MM.1S (cell line): ENCODE results near the gene DUSP3.

Experiments
- DNase-seq: peaks from one replicate; pipeline ENCODE4 v3.0.0-alpha.2; 2015
- H2AFZ ChIP-seq: fragments of 300-600 bp; sonication (generic); 2 replicates; pipeline ENCODE4 v1.6.0; 2016; ENCODE audit warnings: antibody characterized with exemption, low read length
- H3F3A ChIP-seq: fragments of 300-600 bp; sonication (generic); 2 replicates; pipeline ENCODE4 v1.6.1; 2016; ENCODE audit warnings: mild to moderate bottlenecking, antibody characterized with exemption, low read length, moderate library complexity, mixed read lengths; ENCODE audit not compliant: insufficient read depth
- H3K27ac ChIP-seq: fragments of 300-600 bp; sonication (generic); 2 replicates; pipeline ENCODE4 v1.5.1; 2016; ENCODE audit warnings: mild to moderate bottlenecking, low read length
- H3K27me3 ChIP-seq: fragments of 300-600 bp; sonication (generic); replicated peaks from 2 replicates; pipeline ENCODE4 v1.6.0; 2016; ENCODE audit warnings: low read length; ENCODE audit not compliant: insufficient read depth
- H3K36me3 ChIP-seq: fragments of 300-600 bp; sonication (generic); replicated peaks from 2 replicates; pipeline ENCODE4 v1.6.1; 2016; ENCODE audit warnings: mild to moderate bottlenecking, low read length, mixed read lengths; ENCODE audit not compliant: insufficient read depth
- H3K4me1 ChIP-seq: fragments of 300-600 bp; sonication (generic); 2 replicates; pipeline ENCODE4 v1.6.1; 2016; ENCODE audit warnings: low read length, mixed read lengths
- H3K4me2 ChIP-seq: fragments of 300-600 bp; sonication (generic); 2 replicates; pipeline ENCODE4 v1.6.0; 2016; ENCODE audit warnings: low read depth, low read length
- H3K4me3 ChIP-seq: fragments of 300-600 bp; sonication (generic); 2 replicates; pipeline ENCODE4 v1.5.1; 2016; ENCODE audit warnings: low read length, mixed read lengths
- H3K79me2 ChIP-seq: fragments of 300-600 bp; sonication (generic); 2 replicates; pipeline ENCODE4 v1.6.1; 2016; ENCODE audit warnings: mixed run types, low read length, mixed read lengths
- H3K9ac ChIP-seq: fragments of 300-600 bp; sonication (generic); 2 replicates; pipeline ENCODE4 v1.6.1; 2016; ENCODE audit warnings: low read length, mixed read lengths
- H3K9me2 ChIP-seq: fragments of 300-600 bp; sonication (generic); replicated peaks from 2 replicates; pipeline ENCODE4 v1.6.1; 2016; ENCODE audit warnings: mild to moderate bottlenecking, low read length, mixed read lengths; ENCODE audit not compliant: insufficient read depth
- H3K9me3 ChIP-seq: fragments of 300-600 bp; sonication (generic); replicated peaks from 2 replicates; pipeline ENCODE4 v1.6.1; 2016; ENCODE audit warnings: mild to moderate bottlenecking, low read length, mixed read lengths; ENCODE audit not compliant: insufficient read depth
- H4K20me1 ChIP-seq: fragments of 300-600 bp; sonication (generic); 2 replicates; pipeline ENCODE4 v1.6.1; 2016; ENCODE audit warnings: mild to moderate bottlenecking, low read length, moderate library complexity, mixed read lengths; ENCODE audit not compliant: insufficient read depth
- EZH2 ChIP-seq: fragments of 300-600 bp; sonication (generic); optimal IDR thresholded peaks from 2 replicates; pipeline ENCODE3; 2017; ENCODE audit warnings: low read depth, mild to moderate bottlenecking, antibody characterized with exemption, low read length, mixed read lengths
- EZH2phosphoT487 ChIP-seq: fragments of 300-600 bp; sonication (generic); IDR thresholded peaks from 2 replicates; pipeline ENCODE4 v1.6.1; 2018; ENCODE audit warnings: antibody characterized with exemption, low read length
- TF ChIP-seq, protein P1 (sequence below): fragments of 300-600 bp; sonication (generic); IDR thresholded peaks from 2 replicates; pipeline ENCODE4 v1.5.1; 2016; ENCODE audit warnings: antibody characterized with exemption, low read length, mixed read lengths

Gene DUSP3

DNA sequence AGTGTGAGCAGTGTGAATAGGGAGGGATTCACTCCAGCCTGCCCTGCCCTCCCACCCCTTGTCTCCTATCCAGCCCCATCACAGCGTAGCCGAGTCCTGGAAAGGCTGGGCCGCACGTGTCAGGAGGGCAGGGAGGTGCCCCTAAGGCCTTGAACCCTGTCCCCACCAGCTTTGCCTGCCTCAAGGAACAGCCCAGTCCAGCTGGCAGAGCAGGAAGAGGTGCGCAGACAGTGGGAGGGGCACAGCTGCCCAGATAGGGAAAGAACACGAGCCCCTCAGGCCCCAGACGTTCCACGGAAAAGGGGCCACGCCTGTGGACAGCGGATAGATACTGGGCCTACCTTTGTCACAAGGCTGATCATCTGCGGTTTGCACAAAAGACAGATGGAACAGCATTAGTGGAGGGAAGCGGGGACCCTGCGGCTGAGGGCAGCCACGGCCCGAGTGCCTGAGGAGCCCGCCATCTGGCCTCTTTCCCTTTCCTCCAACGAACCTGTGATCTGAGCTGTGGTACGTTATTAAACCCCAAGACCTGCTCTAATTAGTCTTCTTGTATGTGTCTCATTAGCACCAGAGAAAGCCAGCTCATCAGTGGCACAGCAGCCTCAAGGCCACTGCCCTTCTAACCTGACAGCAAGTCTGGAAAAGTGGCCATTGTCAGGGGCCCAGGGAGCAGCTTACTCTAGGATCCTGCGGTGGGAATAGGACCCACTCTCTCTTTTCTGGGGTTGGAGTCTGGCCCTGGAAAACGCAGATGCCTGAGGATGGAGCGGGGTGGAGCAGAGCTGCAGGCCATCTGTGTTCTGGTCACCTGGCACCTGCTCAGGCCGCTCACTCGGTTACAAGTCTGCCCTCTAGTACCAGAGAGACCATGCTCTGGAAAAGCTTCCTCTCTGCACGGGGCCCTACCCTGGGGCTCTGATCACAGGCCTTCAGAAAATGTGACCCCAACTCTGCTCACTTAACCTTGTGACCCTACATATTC is 37.9 kb upstream of the DUSP3 start:
- Histone ChIP-seq H3K4me2 (no peak overlapping the region), H3K4me3 (no peak overlapping the region), H3K27ac (no peak overlapping the region), H3K36me3 (no peaks in the 10 kb centered on the region), H3F3A (no peaks in the 10 kb centered on the region), H4K20me1 (no peaks in the 10 kb centered on the region), H3K79me2 (no peaks in the 10 kb centered on the region), H3K4me1 (no peaks in the 10 kb centered on the region), H2AFZ (no peak overlapping the region), H3K9ac (no peak overlapping the region), H3K9me3 (no peaks in the 10 kb centered on the region), H3K27me3 (peaks cover 23% of the 10 kb centered on the region), H3K9me2 (no peaks in the 10 kb centered on the region)
- DNase-seq = no peak
- TF ChIP-seq EZH2 (no peak), EZH2phosphoT487 (no peak)
- TF ChIP-seq, protein P1, sequence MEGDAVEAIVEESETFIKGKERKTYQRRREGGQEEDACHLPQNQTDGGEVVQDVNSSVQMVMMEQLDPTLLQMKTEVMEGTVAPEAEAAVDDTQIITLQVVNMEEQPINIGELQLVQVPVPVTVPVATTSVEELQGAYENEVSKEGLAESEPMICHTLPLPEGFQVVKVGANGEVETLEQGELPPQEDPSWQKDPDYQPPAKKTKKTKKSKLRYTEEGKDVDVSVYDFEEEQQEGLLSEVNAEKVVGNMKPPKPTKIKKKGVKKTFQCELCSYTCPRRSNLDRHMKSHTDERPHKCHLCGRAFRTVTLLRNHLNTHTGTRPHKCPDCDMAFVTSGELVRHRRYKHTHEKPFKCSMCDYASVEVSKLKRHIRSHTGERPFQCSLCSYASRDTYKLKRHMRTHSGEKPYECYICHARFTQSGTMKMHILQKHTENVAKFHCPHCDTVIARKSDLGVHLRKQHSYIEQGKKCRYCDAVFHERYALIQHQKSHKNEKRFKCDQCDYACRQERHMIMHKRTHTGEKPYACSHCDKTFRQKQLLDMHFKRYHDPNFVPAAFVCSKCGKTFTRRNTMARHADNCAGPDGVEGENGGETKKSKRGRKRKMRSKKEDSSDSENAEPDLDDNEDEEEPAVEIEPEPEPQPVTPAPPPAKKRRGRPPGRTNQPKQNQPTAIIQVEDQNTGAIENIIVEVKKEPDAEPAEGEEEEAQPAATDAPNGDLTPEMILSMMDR = no peak

DNA sequence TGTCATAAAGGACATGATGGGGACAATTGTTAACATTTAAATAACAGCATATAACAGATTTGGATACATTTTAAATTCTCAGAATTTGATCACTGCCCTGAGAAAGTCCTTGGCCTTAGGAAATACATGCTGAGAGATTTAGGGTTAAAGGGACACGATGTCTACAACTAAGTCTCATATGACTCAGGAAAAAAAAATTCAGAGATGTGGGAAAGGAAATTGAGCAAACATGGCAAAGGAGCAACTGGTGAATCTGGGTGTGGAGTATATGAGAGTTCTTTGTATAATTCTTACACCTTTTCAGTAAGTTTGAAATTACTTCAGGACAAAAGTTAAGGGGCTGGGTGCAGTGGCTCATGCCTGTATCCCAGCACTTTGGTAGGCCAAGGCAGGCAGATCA is 35.9 kb upstream of the DUSP3 start:
- Histone ChIP-seq H3K9me2 (no peaks in the 10 kb centered on the region), H3K79me2 (no peaks in the 10 kb centered on the region), H3K36me3 (no peaks in the 10 kb centered on the region), H3K9ac (no peak overlapping the region), H3K4me3 (no peak overlapping the region), H3K27me3 (peaks cover 38% of the 10 kb centered on the region), H3K4me1 (no peaks in the 10 kb centered on the region), H3K4me2 (no peak overlapping the region), H4K20me1 (no peaks in the 10 kb centered on the region), H3K9me3 (no peaks in the 10 kb centered on the region), H3F3A (no peaks in the 10 kb centered on the region), H2AFZ (no peak overlapping the region), H3K27ac (no peak overlapping the region)
- TF ChIP-seq EZH2 = no peak
- TF ChIP-seq, protein P1 = no peak
- TF ChIP-seq EZH2phosphoT487 = no peak
- DNase-seq = no peak

DNA sequence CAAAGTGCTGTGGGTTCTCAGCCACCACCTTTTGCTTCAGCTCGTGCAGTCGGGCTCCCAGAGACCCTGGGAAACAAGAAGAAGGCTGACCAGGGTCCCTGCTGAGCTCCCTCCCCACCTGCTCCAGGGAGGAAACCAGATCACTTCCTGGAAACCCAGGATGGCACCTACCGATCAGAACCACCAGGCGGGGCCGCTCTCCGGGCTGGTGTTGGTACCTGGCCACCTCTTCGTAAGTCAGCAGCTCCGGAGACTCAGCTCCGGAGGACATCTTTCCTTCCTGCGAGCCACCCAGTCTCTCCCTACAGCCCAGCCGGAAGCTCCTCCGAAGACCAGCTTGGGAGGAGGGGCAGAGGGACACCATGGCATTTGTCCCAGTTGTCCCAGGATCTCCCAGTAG is 35.2 kb upstream of the DUSP3 start:
- no peak for TF ChIP-seq EZH2phosphoT487
- no peak for TF ChIP-seq EZH2
- TF ChIP-seq, protein P1 = no peak
- Histone ChIP-seq H3K4me1 (no peaks in the 10 kb centered on the region), H3K27me3 (peaks cover 38% of the 10 kb centered on the region), H3K9me3 (no peaks in the 10 kb centered on the region), H3K27ac (no peak overlapping the region), H3F3A (no peaks in the 10 kb centered on the region), H3K79me2 (no peaks in the 10 kb centered on the region), H2AFZ (no peak overlapping the region), H4K20me1 (no peaks in the 10 kb centered on the region), H3K9ac (no peak overlapping the region), H3K9me2 (no peaks in the 10 kb centered on the region), H3K4me3 (no peak overlapping the region), H3K4me2 (no peak overlapping the region), H3K36me3 (no peaks in the 10 kb centered on the region)
- DNase-seq = no peak
